GM18907 (cell line): ENCODE measurements around the gene GOLGA8G.
"Not testable (repeated sequence)": the region's sequence is repeated elsewhere in the genome, so short reads cannot be mapped to it uniquely, and the experiment has no call there.

Experiments
- ATAC-seq: cut with Tn5 transposase; IDR thresholded peaks from one replicate; pipeline ENCODE4 v1.9.1; 2021; ENCODE audit warnings: mild to moderate bottlenecking, moderate library complexity; ENCODE audit not compliant: unreplicated experiment

Gene GOLGA8G, protein sequence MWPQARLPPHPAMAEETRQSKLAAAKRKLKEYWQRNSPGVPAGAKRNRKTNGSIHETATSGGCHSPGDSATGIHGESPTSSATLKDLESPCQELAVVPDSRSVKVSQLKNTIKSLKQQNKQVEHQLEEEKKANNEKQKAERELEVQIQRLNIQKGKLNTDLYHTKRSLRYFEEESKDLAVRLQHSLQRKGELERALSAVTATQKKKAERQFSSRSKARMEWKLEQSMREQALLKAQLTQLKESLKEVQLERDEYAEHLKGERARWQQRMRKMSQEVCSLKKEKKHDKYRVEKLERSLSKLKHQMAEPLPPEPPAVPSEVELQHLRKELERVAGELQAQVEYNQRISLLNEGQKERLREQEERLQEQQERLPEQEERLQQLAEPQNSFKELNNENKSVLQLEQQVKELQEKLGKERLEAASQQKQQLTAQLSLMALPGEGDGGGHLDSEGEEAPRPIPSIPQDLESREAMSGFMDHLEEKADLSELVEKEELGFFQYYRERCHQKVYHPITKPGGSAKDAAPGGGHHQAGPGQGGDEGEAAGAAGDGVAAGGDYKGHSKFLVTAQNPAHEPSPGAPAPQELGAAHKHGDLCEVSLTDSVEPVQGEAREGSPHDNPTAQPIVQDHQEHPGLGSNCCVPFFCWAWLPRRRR

DNA sequence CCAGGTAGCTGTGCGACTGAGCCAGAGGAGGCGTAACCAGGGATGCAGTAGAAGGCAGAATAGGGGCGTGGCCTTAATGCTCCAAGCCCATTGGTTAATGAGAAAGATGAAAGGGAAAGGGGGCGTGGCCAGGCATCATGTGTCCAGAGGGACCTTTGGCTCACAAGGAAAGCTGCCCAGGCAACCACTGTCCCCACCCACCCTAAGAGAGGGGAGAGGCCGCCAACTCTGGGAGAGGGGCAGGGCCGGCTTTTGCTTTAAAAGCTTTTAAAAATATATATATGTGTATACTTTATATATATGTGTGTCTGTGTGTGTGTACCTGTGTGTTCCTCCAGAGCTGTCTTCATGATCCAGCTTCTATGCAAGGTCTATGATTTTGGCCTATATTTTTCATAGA, at the start of gene GOLGA8G:
Gene GOLGA8G (minus strand): TSS at position 18 of the 400 bp plus-strand sequence. CDS start 62 bp downstream, outside the sequence.
- not testable (repeated sequence) for ATAC-seq

DNA sequence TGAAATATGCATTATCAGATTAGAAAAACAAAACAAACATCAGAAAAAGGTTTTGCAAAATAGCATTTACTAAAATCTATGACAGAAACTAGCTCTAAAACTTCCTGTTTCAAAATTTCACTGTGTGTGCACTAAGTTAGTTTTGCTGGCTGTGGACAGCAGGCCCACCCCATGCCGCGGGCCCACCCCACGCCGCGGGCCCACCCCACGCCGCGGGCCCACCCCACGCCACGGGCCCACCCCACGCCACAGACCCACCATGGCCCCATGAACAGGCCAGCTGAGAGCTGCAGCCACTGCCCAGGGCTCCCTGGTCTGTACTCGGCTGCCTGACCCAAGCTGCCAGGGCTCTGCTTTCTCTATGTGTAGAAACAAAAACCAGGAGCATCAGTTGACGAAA, 40.6 kb upstream of the GOLGA8G start:
- ATAC-seq = not testable (repeated sequence)

DNA sequence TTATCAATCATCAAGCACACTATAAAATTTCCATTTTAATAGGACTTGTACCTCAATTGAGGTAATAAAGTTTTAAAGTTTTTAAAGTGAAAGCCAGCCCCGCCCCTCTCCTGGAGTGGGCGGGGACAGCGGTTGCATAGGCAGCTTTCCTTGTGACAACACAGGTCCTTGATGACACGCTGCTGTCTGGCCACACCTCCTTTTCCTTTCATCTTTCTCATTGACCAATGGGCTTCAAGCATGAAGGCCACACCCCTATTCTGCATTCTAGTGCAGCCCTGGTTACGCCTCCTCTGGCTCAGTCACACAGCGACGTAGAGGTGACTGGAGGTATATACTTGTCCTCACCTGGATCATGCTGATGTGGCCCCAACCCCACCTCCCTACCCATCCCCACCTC, 20.5 kb upstream of the GOLGA8G start, which contains the start of gene GOLGA6L25:
Gene GOLGA6L25 (plus strand): TSS at position 301 of the 400 bp plus-strand sequence. CDS start 61 bp downstream, at position 362.
- ATAC-seq = not testable (repeated sequence)

DNA sequence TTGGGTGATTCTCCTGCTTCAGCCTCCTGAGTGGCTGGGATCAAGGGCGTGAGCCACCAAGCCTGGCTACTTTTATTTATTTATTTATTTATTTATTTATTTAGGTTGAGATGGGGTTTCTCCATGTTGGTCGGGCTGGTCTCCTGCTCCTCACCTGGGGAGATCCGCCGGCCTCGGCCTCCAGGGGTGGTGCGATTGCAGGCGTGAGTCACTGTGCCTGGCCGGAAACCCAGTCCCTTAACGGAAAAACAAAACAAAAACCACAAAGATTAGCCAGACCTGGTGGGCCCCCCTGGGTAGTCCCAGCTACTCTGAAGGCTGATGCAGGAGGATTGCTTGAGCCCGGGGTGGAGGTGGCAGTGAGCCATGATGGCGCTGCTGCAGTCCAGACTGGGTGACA, 17.6 kb downstream of the GOLGA8G start:
- not testable (repeated sequence) for ATAC-seq

DNA sequence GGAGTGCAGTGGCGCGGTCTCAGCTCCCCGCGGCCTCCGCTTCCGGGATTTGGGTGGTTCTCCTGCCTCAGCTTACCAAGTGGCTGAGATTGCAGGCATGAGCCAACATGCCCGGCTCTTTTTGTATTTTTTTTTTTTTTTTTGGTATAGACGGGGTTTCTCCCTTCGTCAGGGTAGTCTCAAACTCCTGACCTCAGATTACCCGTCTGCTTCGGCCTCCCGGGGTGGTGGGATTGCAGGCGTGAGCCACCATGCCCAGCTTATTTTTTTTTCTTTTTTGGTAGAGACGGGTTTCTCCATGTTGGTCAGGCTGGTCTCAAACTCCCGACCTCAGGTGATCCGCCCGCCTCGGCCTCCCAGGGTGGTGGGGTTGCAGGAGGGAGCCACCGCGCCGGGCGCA, 18.6 kb downstream of the GOLGA8G start:
- not testable (repeated sequence) for ATAC-seq

DNA sequence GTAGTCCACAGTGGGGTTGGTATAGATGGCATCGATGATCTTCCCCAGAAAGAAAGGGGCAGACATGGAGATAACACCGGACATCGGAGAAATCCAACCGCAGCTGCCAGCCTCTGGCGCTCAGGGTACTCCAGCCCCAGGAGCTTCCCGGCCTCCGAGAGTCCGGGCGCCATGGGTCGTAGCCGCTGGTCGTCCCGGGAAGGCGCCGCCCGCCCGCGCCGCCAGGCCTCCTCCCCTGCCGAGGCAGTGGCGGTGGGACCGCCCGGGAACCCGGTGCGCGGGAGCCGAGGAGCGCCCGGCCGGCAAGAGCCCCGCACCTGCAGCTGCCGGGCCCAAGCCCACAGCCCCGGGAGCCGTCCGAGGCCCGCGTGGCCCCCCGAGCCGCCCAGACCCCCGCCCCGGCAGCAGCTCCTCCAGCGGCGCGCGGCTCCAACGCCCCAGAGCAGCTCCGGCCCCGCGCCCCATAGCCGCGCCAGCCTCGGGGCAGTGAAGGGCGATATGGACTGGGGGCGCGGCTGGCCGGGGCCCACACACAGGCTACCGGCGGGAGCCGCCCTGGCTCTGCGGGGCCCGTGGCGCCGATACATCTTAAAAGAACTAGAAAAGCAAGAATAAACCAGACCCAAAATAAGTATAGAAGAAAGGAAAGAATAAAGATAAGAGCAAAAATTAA, 24.4 kb downstream of the GOLGA8G start:
- ATAC-seq = not testable (repeated sequence)

DNA sequence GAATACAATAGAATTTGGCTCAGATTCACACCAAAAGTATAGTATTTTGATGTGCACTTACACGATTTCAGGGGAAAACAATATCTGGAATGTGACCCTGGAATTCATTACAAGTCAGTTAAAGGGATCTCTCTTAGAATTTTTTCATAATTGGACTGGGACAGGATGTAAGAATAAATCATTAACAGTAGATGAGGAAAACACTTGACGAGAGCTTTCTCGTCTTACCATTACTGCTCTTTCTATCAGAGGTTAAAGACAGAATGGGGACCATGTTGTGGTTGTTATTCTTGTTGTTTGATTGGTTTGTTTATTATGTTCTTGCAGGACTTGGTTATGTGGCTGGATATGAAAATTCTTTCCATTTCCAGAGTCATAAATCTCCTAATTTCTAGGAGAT, 51.4 kb downstream of the GOLGA8G start:
- ATAC-seq = peak; percentile 66
